ENCODE measurements around the gene SLC25A18.

DNA sequence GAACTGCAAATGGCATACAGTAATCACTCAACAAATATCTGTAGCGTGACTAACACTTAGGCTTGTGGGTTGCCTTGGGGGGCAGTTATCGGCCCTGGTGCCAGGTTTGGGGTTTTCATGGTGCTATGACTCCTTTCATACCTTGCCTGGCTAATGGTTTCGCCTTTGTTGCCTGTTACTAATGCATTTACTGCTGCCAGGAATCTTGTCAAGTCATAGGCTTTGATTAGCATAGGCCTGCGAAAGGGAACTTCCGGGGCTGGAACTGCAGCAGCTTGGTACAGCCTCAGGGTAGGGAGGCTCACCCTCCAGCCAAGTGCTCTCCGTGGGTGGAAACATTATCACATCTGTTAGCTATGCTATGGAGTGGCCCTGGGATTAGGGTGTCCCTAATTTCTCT lies 13.2 kb downstream of the SLC25A18 start:
- TF ChIP-seq, protein P1, sequence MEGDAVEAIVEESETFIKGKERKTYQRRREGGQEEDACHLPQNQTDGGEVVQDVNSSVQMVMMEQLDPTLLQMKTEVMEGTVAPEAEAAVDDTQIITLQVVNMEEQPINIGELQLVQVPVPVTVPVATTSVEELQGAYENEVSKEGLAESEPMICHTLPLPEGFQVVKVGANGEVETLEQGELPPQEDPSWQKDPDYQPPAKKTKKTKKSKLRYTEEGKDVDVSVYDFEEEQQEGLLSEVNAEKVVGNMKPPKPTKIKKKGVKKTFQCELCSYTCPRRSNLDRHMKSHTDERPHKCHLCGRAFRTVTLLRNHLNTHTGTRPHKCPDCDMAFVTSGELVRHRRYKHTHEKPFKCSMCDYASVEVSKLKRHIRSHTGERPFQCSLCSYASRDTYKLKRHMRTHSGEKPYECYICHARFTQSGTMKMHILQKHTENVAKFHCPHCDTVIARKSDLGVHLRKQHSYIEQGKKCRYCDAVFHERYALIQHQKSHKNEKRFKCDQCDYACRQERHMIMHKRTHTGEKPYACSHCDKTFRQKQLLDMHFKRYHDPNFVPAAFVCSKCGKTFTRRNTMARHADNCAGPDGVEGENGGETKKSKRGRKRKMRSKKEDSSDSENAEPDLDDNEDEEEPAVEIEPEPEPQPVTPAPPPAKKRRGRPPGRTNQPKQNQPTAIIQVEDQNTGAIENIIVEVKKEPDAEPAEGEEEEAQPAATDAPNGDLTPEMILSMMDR (IDR thresholded peaks at IDR 0.05 in 2 of 3, conservative IDR thresholded peaks at IDR 0.05 in 1 of 3; ENCODE audit: control insufficient read depth in 2 of 3, extremely low read depth in 1 of 3, insufficient read depth in 1 of 3, low read depth in 3 of 3, low read length in 3 of 3) = no peak
- no peak for TF ChIP-seq HDGF (IDR thresholded peaks at IDR 0.05)
- no peak for TF ChIP-seq SMC3 (IDR thresholded peaks at IDR 0.05; ENCODE audit: borderline replicate concordance, low read length)
- TF ChIP-seq, protein P2, sequence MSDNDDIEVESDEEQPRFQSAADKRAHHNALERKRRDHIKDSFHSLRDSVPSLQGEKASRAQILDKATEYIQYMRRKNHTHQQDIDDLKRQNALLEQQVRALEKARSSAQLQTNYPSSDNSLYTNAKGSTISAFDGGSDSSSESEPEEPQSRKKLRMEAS (IDR thresholded peaks at IDR 0.05; ENCODE audit: low read depth, low read length) = no peak
- no peak for TF ChIP-seq NRF1 (conservative IDR thresholded peaks at IDR 0.05; ENCODE audit: low read depth, low read length)
- TF ChIP-seq POU2F2 (IDR thresholded peaks at IDR 0.05; ENCODE audit: borderline replicate concordance, low read depth, low read length) = no peak
- no peak for TF ChIP-seq JUNB (IDR thresholded peaks at IDR 0.05)
- TF ChIP-seq RB1 (IDR thresholded peaks at IDR 0.05; ENCODE audit: borderline replicate concordance) = no peak
- TF ChIP-seq, protein P3, sequence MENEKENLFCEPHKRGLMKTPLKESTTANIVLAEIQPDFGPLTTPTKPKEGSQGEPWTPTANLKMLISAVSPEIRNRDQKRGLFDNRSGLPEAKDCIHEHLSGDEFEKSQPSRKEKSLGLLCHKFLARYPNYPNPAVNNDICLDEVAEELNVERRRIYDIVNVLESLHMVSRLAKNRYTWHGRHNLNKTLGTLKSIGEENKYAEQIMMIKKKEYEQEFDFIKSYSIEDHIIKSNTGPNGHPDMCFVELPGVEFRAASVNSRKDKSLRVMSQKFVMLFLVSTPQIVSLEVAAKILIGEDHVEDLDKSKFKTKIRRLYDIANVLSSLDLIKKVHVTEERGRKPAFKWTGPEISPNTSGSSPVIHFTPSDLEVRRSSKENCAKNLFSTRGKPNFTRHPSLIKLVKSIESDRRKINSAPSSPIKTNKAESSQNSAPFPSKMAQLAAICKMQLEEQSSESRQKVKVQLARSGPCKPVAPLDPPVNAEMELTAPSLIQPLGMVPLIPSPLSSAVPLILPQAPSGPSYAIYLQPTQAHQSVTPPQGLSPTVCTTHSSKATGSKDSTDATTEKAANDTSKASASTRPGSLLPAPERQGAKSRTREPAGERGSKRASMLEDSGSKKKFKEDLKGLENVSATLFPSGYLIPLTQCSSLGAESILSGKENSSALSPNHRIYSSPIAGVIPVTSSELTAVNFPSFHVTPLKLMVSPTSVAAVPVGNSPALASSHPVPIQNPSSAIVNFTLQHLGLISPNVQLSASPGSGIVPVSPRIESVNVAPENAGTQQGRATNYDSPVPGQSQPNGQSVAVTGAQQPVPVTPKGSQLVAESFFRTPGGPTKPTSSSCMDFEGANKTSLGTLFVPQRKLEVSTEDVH (IDR thresholded peaks at IDR 0.05; ENCODE audit: low read depth, partially characterized antibody) = no peak
- TF ChIP-seq, protein P4, sequence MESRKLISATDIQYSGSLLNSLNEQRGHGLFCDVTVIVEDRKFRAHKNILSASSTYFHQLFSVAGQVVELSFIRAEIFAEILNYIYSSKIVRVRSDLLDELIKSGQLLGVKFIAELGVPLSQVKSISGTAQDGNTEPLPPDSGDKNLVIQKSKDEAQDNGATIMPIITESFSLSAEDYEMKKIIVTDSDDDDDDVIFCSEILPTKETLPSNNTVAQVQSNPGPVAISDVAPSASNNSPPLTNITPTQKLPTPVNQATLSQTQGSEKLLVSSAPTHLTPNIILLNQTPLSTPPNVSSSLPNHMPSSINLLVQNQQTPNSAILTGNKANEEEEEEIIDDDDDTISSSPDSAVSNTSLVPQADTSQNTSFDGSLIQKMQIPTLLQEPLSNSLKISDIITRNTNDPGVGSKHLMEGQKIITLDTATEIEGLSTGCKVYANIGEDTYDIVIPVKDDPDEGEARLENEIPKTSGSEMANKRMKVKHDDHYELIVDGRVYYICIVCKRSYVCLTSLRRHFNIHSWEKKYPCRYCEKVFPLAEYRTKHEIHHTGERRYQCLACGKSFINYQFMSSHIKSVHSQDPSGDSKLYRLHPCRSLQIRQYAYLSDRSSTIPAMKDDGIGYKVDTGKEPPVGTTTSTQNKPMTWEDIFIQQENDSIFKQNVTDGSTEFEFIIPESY (IDR thresholded peaks at IDR 0.05) = no peak
